GM19023 (cell line): ENCODE results near the gene FBXO41.
"Not testable (repeated sequence)": the region's sequence is repeated elsewhere in the genome, so short reads cannot be mapped to it uniquely, and the experiment has no call there.

Source experiments
- ATAC-seq: cut with Tn5 transposase; IDR thresholded peaks from one replicate; pipeline ENCODE4 v1.9.1; 2021; ENCODE audit warnings: mild to moderate bottlenecking, moderate library complexity; ENCODE audit not compliant: unreplicated experiment

The FBXO41 gene

DNA sequence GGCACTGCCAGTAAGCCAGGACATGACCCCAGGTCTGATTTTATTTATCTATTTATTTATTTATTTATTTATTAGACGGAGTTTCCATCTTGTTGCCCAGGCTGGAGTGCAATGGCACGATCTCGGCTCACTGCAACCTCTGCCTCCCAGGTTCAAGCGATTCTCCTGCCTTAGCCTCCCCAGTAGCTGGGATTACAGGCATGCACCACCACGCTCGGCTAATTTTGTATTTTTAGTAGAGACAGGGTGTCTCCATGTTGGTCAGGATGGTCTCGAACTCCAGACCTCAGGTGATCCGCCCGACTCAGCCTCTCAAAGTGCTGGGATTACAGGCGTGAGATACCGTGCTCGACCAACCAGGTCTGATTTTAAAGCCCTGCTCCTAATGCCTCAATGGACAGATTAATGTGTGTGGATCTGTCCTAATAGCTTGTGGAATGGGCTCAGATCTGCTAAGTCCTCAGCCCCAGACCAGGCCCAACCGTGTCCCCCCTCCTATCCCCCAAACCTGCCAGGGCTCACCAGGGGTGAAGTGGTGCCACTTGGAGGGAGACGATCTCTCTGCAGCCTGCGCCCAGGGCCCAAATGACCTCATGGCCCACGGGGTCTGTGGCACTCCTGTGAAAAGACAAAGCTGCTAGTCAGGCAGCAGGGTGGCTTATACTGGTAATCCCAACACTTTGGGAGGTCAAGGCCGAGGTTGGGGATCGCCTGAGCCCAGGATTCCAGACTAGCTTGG lies 21.4 kb downstream of the FBXO41 start:
- ATAC-seq, result not testable (repeated sequence)

DNA sequence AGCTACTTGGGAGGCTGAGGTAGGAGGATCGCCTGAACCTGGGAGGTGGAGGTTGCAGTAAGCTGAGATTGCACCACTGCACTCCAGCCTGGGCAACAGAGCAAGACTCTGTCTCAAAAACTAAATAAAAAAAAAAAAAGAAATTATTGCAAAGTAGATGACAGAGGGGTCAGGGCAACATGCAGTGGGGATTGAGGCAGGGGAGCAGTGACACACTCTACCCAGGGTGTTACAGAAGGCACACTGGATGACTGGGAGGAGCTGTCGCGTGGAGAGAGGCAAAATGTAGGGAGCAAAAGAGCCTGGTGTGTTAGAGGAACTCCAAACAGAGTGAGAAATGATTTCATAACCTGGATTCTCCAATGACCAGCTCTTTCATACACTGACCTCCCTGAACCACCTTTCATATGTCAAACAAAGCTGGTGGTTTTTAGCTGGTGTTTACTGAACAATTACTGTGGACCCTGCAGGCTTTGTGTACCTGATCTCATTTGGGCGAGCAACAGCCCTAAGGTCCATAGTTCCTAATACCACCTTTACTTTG lies 22.1 kb downstream of the FBXO41 start:
- no peak for ATAC-seq

DNA sequence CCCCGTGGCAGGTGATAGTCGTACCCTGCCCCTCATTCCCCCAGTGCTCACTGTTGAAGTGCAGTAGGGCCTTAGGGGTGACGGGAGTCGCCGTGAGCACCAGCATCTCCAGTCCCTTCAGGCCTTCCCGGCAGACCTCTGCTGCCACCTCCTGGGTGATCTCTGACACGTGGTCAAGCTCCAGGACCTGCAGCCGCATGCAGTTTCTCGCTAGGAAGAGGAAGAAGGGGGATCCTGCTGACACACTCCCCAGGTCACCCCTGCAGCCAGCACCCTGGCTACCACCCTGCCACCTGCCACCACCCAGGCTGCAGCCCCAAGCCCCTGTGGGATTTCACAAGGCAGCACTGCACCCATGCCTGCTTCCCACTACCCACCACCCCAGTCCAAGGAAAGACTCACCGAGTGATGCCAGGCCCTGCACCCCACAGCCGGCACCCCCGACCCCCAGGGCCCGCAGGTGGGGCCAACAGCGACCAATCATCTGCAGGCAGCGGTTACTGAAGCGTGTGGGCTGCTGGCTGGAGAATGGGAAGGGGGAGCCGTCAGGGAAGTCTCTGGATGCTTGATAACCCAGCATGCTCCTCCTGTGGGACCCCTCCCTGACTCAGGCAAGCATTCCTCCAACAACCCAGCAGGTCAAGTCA lies 23.8 kb downstream of the FBXO41 start:
- ATAC-seq, result no peak

DNA sequence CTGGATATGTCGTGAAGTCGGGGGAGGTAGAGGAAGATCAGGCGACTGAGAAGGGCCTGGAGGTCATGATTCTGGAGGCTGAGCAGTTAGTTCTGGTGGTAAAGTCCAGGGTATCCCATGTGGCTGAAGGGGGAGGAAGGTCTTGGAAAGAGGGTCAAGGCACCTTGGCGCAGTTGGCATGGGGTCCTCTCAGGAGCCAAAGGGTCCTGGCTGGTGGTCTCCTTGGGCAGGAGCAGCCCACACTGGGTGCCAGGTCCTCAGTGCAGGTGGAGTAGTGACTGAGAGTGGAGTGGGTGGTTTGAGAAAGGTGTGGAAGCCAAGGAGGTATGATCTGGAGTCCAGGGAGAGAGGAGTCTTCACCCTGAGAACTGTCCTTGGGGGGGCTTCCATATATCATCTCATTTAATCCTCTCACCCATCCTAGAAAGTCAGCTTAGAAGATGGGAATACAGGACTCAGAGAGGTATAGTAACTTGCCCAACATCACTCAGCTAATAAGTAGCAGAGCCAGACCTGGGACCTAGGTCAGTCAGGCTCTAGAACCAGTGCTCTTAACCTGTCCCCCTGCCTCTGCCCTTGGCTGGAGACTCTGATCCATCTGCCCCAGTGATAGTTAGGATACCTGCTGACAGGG lies 24.5 kb downstream of the FBXO41 start:
- ATAC-seq, result no peak

DNA sequence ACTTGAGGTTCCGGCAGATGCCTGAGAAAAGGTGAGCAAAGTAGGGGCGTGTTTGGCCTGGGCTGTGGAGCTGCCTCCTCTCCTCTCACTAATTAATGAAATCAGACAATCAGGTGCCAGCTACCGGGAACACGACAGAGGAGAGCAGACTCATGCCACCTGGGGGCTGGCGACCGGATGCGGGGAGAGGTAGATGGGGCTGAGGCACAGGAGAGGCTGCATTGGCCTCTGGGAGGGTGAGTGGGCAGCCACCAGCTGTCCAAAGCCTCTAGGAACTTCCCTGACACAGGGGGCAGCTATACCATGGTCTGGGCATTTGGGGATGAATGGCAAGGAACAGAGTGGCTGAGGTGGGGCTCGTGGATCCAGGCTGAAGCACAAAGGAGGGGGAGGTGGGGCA lies 25.0 kb downstream of the FBXO41 start:
- ATAC-seq, result no peak

DNA sequence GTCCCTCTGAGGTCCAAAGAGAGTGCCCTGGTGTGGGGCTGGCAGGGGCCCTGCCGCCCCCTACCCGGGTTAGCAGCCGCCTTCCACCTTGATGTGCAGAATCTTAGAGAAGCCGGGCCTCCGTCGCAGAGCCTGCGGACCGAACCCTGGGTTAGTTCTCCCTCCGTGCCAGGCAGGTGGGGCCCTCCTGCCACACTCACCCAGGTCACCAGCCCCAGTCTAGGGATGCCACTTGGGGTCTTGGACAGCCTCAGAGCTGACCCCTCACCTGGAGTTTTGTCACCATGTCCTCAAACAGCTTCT lies 25.4 kb downstream of the FBXO41 start:
- no peak for ATAC-seq

DNA sequence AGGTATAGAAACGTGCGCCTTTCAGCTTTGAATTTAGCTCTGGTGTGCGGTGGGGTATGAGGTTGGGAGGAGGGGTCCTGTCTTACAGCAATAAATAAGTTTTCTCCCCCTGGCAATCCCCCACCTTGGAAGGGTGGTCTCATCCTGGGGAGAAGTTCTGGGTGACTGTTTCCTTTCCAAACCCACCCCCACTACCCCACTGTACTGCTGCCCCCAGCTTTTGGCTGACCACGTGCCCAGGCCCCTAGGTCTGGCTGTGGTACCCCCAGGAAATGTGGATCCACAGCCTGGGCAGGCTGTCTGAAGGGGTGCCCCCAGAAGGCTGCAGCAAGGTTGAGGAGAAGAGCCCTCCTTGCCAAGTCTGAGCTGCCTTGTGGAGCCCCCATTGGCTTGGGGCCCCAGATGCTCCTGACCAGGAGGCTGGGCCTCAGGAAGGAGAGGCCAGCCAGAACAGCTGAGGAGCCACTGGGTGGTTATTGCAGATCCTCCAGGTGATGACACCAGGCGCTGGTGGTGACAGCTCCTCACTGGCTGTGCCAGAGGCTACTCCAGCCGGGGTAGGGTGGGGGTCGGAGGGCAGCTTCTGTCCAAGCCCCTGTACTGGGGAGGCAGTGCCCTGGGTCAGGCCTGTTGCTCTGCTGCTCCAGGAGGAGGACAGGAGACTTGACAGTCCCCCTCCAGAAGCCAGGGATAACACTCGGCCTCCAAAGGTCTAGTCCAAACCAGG lies 25.9 kb downstream of the FBXO41 start:
- no peak for ATAC-seq

DNA sequence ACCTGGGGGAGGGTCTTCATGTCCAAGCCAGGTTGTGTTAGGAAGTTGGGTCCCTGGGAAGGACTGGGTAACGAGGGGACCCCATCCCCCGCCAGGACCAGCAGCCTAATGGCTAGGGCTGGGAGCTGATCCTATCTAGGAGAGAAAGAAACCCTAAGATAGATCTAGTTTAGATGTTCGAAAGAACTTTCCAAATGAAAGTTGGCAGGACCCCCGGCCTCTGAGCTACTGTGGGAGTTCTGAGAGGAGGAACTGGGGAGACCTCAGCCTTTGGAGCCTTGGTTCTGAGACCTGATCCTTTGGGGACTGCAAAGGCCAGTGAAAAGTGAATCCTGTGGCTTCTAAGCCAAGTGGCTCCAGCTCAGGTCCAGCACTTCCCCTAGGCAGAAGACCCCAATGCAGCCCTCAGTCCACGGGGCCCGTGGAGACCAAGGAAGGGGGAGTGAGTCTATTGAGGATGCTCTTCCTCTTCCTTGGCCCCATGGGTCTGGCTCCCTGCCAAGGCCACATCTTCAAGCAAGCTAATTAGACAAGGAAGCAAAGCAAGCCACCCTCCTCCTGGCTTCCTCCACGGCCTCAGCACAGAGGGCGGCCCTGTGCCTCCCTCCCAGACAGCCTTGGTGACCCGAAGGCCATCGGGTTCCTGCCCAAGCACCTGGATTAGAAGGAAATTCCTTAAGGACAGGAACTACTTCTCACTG lies 26.7 kb downstream of the FBXO41 start:
- no peak for ATAC-seq

DNA sequence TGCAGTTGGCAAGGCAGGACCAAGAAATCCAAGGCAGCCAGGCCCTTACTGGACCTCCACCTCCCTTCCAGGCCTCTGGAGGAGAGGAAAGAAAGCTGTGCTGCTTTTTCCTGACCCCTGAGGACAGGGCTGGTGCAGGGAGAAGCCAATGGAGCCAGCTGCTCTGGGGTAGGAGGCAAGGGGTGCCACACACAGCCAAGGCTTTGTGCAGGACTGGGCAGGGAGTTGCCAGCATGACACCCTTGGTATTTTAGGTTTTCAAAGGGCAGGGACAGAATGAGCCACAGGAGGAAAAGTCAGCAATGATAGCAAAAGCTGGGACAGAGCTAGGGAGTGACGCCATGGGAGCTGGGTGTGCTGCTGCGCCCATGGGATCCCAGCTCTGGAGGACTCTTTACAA lies 27.3 kb downstream of the FBXO41 start:
- ATAC-seq, result no peak

DNA sequence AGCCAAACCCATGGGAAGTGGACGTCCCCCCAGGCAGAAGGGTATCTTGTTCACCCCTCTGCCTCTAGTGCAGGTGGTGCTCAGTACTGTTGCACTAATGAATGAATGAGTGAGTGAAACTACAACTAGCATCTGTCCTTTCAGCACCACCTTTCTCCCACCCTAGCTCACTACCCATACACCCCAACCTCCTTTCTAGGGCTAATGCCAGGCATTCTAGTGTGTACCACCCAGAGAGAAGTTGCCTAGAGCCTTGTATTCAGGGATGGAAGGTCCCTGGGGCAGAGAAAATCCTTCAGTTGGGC lies 27.7 kb downstream of the FBXO41 start:
- ATAC-seq, result no peak

DNA sequence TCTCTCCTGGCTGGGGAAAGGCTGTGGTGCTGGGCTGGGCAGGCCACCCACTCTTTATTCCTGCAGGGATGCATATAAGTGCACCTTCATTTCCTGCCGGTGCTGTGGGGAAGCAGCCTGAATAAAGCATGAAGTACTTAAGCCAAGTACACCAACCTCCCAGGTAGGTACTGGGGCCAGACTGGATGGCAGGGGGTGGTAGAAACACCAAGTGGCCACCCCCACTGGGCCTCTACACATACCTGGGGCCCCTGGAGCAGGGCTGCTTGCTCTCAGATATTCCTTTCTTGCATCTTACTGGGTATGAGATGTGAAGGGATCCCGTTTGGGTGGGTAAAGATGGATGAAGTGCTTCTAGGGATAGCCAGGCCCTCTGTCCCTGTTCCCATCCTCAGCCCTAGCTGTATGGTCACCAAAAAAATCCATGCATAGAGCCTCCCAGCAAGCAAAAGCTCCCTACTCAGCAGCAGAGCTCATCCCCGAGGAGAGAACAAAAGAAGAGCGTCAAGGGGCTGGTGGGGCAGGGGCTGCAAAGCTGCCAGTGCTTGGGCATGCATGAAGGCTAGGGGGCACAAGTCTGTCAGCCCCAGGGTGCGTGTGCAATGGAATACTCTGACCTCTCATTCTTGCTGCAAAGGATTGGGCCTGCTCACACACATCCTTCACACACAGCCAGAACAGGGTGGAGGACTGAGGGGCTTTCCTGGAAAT lies 28.2 kb downstream of the FBXO41 start:
- ATAC-seq, result no peak

DNA sequence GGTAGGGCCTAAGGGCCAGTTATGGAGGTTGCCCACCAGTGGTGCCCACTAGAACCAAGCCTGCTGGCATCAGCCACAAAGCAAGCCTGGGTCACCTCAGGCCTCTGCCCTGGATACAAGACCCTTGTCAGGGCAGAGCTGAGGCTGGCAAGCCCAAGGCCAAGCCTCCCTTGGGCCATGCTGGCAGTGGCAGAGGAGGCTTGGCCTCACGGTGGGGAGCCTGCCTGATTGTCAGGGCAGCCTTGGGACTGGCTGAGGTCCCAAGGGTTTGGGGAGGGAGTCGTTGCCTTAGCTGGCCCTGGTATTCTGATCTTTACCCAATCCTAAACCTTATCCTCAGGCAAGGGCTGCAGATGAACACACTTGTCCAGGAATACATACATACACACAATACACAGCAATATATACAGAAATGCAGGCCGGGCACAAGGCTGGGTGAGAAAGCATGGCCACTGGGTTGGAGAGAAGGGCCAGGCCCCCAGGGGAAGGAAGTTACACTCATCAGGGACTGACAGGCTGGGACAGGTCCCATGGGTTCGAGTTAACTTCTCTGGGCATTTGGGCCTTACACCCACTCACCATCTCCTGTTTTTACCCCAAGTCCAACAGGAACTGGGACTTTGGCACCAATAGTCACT lies 29.2 kb downstream of the FBXO41 start:
- no peak for ATAC-seq

DNA sequence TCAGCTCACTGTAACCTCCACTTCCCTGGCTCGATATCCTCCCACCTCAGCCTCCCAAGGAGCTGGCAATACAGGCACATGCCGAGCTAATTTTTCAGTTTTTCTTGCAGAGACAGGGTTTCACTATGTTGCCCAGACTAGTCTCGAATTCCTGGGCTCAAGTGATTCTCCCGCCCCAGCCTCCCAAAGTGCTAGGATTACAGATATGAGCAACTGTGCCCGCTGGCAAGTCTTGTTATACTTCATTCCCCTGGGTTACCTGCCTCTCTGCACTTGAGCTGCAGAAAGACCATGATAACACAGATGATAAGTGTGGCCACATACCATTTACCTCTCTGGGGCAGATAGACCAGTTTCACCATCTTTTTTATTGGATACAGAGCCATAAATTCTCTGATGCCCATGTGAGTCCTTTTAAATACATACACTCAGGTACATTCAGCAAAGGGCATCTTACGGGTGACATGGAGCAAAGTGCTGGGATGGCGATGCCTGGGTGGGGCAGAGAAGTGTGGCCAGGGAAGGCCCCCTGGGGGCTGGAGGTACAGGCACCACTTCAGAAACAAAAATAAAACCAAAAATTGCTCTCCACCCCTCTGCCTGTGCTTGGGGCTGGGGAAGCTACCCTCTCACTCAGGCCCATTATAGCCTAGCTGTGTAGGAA lies 29.8 kb downstream of the FBXO41 start:
- ATAC-seq, result no peak

DNA sequence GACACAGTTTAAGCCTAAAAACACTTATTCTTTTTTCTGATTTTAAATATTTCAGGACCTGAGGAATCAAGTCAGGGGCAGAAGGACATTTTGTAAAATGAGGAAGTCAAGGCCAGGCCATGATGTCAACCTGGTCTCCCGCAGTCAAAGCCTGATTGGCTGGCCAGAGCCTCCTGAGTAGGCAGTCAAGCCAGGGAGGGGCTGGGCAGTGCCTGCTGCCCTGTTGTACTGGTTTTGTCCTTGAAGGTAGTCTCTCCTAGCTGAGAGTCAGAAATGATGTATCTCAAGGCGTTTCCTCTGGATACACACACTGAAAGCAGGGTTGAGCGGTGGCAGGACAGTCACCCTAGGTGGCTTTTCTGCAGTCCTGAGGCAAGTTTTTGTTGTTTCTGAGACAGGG lies 30.4 kb downstream of the FBXO41 start:
- no peak for ATAC-seq

DNA sequence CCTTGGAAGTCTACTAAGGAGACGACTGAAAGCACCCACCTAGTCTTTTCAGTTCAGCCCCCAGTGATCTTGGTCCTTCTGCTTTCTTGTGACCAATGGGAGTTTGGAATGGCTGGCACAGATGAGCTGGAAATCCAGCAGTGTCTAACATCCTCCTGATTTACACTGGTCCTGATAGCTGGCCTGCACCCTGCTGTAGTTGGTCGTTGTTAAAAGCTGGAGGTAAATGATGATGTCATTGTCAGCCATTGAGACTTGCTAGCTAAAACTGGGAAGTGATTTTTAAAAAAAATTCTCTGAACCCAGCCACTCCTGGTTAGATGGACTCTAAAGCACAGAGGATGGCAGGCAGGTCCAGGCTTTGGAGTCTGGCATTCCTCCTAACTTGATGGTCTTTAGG lies 30.9 kb downstream of the FBXO41 start:
- no peak for ATAC-seq

DNA sequence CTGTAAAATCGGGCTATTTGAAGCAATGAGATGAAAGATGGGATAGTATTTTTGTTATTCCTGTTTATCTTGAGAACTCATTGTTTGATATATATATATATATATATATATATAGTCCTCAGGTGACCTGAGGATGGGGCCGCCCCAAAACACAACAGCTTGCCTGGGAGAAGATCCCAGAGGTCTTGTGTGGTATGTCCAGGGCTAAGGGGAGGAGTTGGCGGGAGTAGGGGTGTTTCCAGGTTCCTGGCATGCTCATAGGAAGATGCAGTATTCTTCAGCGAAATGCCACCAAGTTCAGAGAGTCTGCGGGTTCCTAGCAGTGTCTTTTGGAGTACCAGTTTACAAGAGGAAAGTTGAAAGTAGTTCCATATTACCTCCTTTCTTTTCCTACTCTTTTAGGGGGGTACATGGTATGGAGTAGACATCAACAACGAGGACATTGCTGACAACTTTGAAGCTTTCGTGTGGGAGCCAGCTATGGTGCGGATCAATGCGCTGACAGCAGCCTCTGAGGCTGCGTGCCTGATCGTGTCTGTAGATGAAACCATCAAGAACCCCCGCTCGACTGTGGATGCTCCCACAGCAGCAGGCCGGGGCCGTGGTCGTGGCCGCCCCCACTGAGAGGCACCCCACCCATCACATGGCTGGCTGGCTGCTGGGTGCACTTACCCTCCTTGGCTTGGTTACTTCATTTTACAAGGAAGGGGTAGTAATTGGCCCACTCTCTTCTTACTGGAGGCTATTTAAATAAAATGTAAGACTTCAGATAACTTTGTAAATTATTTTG lies 31.8 kb downstream of the FBXO41 start:
- no peak for ATAC-seq

DNA sequence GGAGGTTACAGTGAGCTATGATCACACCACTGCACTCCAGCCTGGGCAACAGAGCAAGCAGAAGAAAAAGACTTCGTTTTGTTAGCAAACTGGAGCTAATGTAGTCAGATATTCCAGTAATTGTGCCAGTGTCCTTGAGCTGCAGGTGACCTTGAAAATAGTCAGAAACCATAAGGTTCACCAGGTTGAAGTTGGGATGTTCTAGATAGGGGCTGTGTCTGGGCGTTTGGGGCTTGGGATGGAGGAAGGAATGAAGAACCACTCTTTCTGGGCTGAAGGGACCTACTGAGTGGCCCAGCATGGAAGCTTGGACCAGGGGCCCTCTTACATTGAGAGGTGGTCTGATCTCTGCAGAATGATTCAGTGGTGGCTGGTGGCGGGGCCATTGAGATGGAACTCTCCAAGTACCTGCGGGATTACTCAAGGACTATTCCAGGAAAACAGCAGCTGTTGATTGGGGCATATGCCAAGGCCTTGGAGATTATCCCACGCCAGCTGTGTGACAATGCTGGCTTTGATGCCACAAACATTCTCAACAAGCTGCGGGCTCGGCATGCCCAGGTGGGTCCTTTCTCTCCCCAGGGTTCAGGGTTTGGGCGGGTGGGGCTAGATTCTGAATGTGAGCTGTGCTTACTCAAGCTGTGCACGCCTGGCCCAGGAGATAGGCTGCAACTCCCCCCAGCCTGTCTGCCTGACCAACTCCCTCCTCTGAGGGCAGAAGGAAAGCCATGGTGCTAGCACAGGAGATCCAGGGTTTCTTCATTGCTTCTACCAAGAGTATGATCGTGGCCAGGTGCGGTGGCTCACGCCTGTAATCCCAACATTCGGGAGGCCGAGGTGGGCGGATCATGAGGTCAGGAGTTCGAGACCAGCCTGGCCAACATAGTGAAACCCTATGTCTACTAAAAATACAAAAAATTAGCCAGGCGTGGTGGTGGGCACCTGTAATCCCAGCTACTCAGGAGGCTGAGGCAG lies 33.1 kb downstream of the FBXO41 start:
- no peak for ATAC-seq

DNA sequence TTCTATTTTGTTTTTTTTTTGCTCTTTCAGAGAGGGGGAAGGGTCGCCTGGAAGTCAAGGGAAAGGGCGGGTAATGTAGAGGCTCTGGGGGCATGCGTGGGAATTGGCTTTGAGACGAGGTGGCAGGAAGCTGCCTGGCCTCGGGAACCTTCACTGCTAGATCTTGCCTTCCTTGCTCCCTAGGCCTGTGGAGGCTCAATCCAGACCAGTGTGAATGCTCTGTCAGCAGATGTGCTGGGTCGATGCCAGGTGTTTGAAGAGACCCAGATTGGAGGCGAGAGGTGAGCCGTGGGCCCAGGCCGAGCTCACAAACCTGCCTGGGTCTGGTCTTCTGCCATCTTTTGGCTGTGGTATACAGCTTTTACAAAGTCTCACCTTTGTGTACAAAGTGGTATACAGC lies 34.6 kb downstream of the FBXO41 start:
- ATAC-seq, result no peak
